Mesodermal cell (in vitro differentiated cells): ENCODE data around the gene LLGL1.

ENCODE experiments used
- H3K27ac ChIP-seq: 2 replicates; pipeline ENCODE4 v1.7.0; 2013; ENCODE audit warnings: mild to moderate bottlenecking, low read depth, low read length, moderate library complexity; ENCODE audit not compliant: severe bottlenecking
- H3K36me3 ChIP-seq: 2 replicates; pipeline ENCODE4 v1.7.1; 2013; ENCODE audit warnings: mild to moderate bottlenecking, low read length, moderate library complexity; ENCODE audit not compliant: control insufficient read depth, insufficient read depth
- H3K4me1 ChIP-seq: one replicate; pipeline ENCODE4 v1.7.1; 2013; ENCODE audit warnings: mild to moderate bottlenecking, low read length; ENCODE audit not compliant: insufficient read depth, control insufficient read depth, poor library complexity, severe bottlenecking
- H3K4me3 ChIP-seq: 2 replicates; pipeline ENCODE4 v1.7.0; 2013; ENCODE audit warnings: low read length, control low read depth, mild to moderate bottlenecking; ENCODE audit not compliant: insufficient read depth, poor library complexity, severe bottlenecking; ENCODE audit errors: extremely low read depth
- H3K9me3 ChIP-seq: 2 replicates; pipeline ENCODE4 v1.7.1; 2013; ENCODE audit warnings: mild to moderate bottlenecking, low read length, moderate library complexity; ENCODE audit not compliant: control insufficient read depth
- WGBS, 2 experiments: methylation state at CpG; one replicate each; pipeline ENCODE4 v1.1.5; 2013; ENCODE audit warnings: missing lambda C conversion rate in 2 of 2; ENCODE audit not compliant: insufficient coverage in 2 of 2; 5-methylcytosine and 5-hydroxymethylcytosine counted together

Gene LLGL1

GRCh38 chr17:18277076-18277475 lies 51.6 kb downstream of the LLGL1 start:
- Histone ChIP-seq H3K27ac (no peak overlapping the region), H3K9me3 (no peaks in the 10 kb centered on the region), H3K4me1 (no peaks in the 10 kb centered on the region), H3K4me3 (no peak overlapping the region), H3K36me3 (peaks cover 85% of the 10 kb centered on the region)
- WGBS, 2 experiments: 86 to 100% methylated on average over 1 of the region's 1 CpG

- H3K4me1 ChIP-seq: no peaks in the 10 kb centered on the region
Observed at GRCh38 chr17:18278867-18279266, 53.4 kb downstream of the LLGL1 start.

GRCh38 chr17:18280249-18280648 lies 54.8 kb downstream of the LLGL1 start:
- no peak overlapping the region for H3K4me3 ChIP-seq
- H3K9me3 ChIP-seq: no peaks in the 10 kb centered on the region
- H3K27ac ChIP-seq: no peak overlapping the region
- 94 to 100% methylated on average over 4 of the region's 4 CpGs for WGBS, 2 experiments
- peaks cover 93% of the 10 kb centered on the region for H3K36me3 ChIP-seq
- no peaks in the 10 kb centered on the region for H3K4me1 ChIP-seq

More at GRCh38 chr17:18278867-18279266, 53.4 kb downstream of the LLGL1 start:
- Histone ChIP-seq H3K9me3 (no peaks in the 10 kb centered on the region), H3K4me3 (no peak overlapping the region), H3K36me3 (peaks cover 91% of the 10 kb centered on the region), H3K27ac (no peak overlapping the region)
- 82 to 100% methylated on average over 1 to 2 of the region's 3 CpGs for WGBS, 2 experiments

- no peak overlapping the region for H3K4me3 ChIP-seq
- 100% methylated on average over 1 to 2 of the region's 5 CpGs for WGBS, 2 experiments
- H3K4me1 ChIP-seq: no peaks in the 10 kb centered on the region
- no peaks in the 10 kb centered on the region for H3K9me3 ChIP-seq
- H3K36me3 ChIP-seq: peaks cover 98% of the 10 kb centered on the region
- no peak overlapping the region for H3K27ac ChIP-seq
Observed at GRCh38 chr17:18280766-18281371, 55.4 kb downstream of the LLGL1 start.

- Histone ChIP-seq H3K9me3 (no peaks in the 10 kb centered on the region), H3K4me3 (no peak overlapping the region), H3K27ac (no peak overlapping the region), H3K36me3 (peaks cover 98% of the 10 kb centered on the region), H3K4me1 (no peaks in the 10 kb centered on the region)
- 80 to 96% methylated on average over 1 to 5 of the region's 6 CpGs for WGBS, 2 experiments
Observed at GRCh38 chr17:18281788-18282187, 56.4 kb downstream of the LLGL1 start.

- no peak overlapping the region for H3K4me3 ChIP-seq
- H3K9me3 ChIP-seq: no peaks in the 10 kb centered on the region
- no peak overlapping the region for H3K27ac ChIP-seq
- WGBS, 2 experiments: 95 to 98% methylated on average over 10 to 11 of the region's 11 CpGs
- H3K4me1 ChIP-seq: no peaks in the 10 kb centered on the region
- H3K36me3 ChIP-seq: peaks cover 97% of the 10 kb centered on the region
Observed at GRCh38 chr17:18285296-18285695, 59.9 kb downstream of the LLGL1 start.

- Histone ChIP-seq H3K4me1 (peaks cover 4% of the 10 kb centered on the region), H3K27ac (no peak overlapping the region), H3K4me3 (no peak overlapping the region), H3K36me3 (peaks cover 95% of the 10 kb centered on the region), H3K9me3 (no peaks in the 10 kb centered on the region)
- 93 to 97% methylated on average over 9 to 13 of the region's 15 CpGs for WGBS, 2 experiments
Observed at GRCh38 chr17:18291718-18292540, 66.5 kb downstream of the LLGL1 start.
